Activated CD4-positive, alpha-beta T cell treated with anti-CD3 and anti-CD28 coated beads, Interleukin-2, amount 50 U/mL, for 48 hours (primary cell): Measurements from ENCODE around the gene SUFU.
A peak's percentile ranks its signal among the peaks of the same experiment; 100 is the strongest.

Experiments used
- DNase-seq, 2 experiments: peaks; one replicate each; pipeline ENCODE4 v3.0.0-alpha.2; 2020

The SUFU gene

GRCh38 chr10:102642736-102643335 lies 139.1 kb downstream of the SUFU start:
- DNase-seq: peak; percentile 41 to 52

GRCh38 chr10:102643336-102644065 lies 139.7 kb downstream of the SUFU start:
- peak; percentile 60 to 71 for DNase-seq

- peak; percentile 51 to 60 for DNase-seq
Observed at GRCh38 chr10:102644066-102644645, 140.4 kb downstream of the SUFU start, which contains the start of gene TRIM8. Gene TRIM8, plus strand, starts transcription at chr10:102644479. Its CDS starts 139 bp downstream, at chr10:102644618.

- peak; percentile 75 to 79 for DNase-seq
Observed at GRCh38 chr10:102644646-102645387, 141.0 kb downstream of the SUFU start.

GRCh38 chr10:102645388-102645740 lies 141.6 kb downstream of the SUFU start:
- peak; percentile 50 to 61 for DNase-seq

GRCh38 chr10:102645741-102646609 lies 142.2 kb downstream of the SUFU start:
- peak; percentile 77 to 83 for DNase-seq

- peak; percentile 53 to 67 for DNase-seq
Observed at GRCh38 chr10:102646610-102647442, 143.1 kb downstream of the SUFU start.

- DNase-seq: no peak
Observed at GRCh38 chr10:102647443-102648268, 143.9 kb downstream of the SUFU start.

- DNase-seq: no peak
Observed at GRCh38 chr10:102648269-102648888, 144.6 kb downstream of the SUFU start.

GRCh38 chr10:102648889-102649796 lies 145.4 kb downstream of the SUFU start:
- DNase-seq: peak in 1 of 2 experiments; percentile 45

- DNase-seq: no peak
Observed at GRCh38 chr10:102649797-102650654, 146.3 kb downstream of the SUFU start.

GRCh38 chr10:102650655-102651454 lies 147.1 kb downstream of the SUFU start:
- DNase-seq: no peak

GRCh38 chr10:102651455-102652169 lies 147.8 kb downstream of the SUFU start:
- DNase-seq: no peak

GRCh38 chr10:102652170-102652916 lies 148.6 kb downstream of the SUFU start:
- no peak for DNase-seq

- DNase-seq: no peak
Observed at GRCh38 chr10:102653060-102653459, 149.3 kb downstream of the SUFU start.

GRCh38 chr10:102654566-102654965 lies 150.8 kb downstream of the SUFU start:
- no peak for DNase-seq
